Measurements from ENCODE around the gene BDKRB1. TPM values are rescaled to one million over a fixed set of nuclear protein-coding genes. Genes with fewer than 3 reads are reported as not detected.

Gene BDKRB1
- total RNA-seq, 4 donors from 2014 or later = 11.8 to 36.5 TPM; not detected in 2

- no peak for TF ChIP-seq CTCF (IDR thresholded peaks at IDR 0.05)
- ATAC-seq (ENCODE audit: low FRiP score) = no peak
- no peak for DNase-seq (ENCODE audit: low spot score)
Observed at GRCh38 chr14:96257056-96257455, 1.0 kb downstream of the BDKRB1 start.

DNA sequence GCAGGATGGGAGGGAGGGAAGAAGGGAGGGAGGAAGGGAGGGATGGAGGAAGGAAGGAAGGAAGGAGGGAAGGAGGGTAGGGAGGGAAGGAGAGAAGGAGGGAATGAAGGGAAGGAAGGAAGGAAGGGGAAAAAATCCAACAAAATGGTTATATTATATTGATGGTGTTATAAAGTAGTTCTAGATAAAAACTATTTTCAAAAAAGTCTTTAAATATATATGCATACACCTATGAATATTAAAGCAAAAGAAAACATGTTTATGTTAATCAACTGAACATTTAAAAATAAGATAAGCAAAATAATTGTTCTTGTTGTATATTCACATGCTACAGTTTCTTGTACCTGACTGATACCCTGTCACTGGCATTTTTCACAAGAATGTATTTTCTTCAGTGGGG lies 1.9 kb downstream of the BDKRB1 start:
- ATAC-seq (ENCODE audit: low FRiP score) (no peak), DNase-seq (ENCODE audit: low spot score) (no peak)
- no peak for TF ChIP-seq CTCF (IDR thresholded peaks at IDR 0.05)

GRCh38 chr14:96260341-96260821 lies 4.4 kb downstream of the BDKRB1 start:
- no peak for TF ChIP-seq CTCF (IDR thresholded peaks at IDR 0.05)
- ATAC-seq (ENCODE audit: low FRiP score) (no peak), DNase-seq (ENCODE audit: low spot score) (no peak)

DNA sequence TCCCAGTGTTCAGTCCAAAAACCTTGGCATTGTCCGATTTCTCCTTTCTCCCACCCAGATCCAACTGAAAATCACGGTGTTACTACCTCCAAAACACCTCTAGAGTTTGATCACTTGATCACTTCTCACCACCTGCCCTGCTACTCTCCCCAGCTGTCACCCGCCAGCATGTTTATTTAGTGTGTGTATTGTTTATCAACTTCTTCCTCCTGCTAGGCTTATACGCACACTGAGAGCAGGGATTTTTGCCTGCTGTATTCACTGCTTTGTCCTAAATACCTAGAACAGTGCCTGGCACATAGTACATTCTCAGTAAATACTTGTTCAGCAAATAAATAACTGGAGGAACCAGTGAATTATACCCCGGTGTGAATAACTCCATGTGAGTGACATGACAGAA lies 5.0 kb downstream of the BDKRB1 start:
- DNase-seq (ENCODE audit: low spot score) (no peak), ATAC-seq (ENCODE audit: low FRiP score) (no peak)
- TF ChIP-seq CTCF (IDR thresholded peaks at IDR 0.05) = no peak

DNA sequence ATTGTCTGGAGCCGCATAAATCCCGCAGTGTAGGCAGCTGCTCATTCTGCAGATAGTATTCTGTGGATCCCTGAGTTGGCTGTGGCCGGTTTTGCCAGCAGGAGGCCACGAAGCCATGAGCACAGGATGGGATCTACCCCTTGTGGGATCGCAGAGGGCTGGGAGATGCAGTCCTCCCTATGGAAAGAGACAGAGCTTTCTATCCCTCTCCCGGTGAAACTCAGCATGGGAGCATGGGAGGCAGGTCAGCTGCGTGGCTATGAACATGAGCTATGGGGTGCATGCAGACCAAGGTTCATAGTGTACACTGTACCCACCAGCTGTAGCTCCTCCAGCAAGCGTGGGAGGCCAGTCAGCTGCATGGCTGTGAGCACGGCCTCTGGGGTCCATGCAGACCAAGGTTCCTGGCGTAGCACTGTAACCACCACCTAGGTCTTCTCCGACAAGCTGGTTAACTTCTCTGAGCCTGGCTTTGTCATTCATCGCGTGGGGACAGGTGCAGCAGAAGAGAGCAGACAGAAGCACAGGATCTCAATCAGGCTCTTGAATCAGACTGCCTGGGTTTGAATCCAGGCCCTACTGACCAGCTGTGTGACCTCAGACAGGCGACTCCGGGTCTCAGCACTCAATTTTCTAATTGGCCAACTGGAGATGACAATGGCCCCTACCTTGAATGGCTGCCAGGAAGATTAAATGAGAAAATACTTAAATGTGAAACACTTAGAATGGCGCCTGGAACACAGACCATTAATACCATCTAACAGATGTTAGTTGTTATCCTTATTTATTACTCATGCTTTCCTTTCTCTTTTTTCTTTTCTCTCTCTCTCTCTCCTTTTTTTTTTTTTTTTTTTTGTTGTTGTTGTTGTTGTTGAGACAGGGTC lies 6.0 kb downstream of the BDKRB1 start:
- TF ChIP-seq CTCF (IDR thresholded peaks at IDR 0.05) = no peak
- DNase-seq (ENCODE audit: low spot score) = no peak
- ATAC-seq (ENCODE audit: low FRiP score) = no peak

DNA sequence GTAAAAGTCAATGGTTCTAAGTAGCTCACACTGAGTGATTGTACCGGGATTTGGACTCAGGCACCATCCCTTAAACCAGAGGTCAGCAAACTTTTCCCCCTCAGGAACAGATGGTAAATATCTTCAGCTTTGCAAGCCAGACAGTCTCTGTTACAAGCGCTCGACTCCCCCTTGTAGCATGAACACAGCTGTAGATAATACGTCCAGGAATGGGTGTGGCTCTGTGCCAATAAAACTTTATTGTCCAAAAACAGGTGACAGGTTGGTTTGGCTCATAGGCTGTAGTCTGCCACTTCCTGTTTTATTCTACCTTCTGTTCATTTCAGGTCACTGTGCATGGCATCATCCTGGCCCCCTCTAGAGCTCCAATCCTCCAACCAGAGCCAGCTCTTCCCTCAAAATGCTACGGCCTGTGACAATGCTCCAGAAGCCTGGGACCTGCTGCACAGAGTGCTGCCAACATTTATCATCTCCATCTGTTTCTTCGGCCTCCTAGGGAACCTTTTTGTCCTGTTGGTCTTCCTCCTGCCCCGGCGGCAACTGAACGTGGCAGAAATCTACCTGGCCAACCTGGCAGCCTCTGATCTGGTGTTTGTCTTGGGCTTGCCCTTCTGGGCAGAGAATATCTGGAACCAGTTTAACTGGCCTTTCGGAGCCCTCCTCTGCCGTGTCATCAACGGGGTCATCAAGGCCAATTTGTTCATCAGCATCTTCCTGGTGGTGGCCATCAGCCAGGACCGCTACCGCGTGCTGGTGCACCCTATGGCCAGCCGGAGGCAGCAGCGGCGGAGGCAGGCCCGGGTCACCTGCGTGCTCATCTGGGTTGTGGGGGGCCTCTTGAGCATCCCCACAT lies 7.6 kb downstream of the BDKRB1 start:
- DNase-seq (ENCODE audit: low spot score) (no peak), ATAC-seq (ENCODE audit: low FRiP score) (no peak)
- no peak for TF ChIP-seq CTCF (IDR thresholded peaks at IDR 0.05)
